ENCODE results near the gene TEX19.
"Not testable (repeated sequence)": the region's sequence is repeated elsewhere in the genome, so short reads cannot be mapped to it uniquely, and the experiment has no call there.

The TEX19 gene

DNA sequence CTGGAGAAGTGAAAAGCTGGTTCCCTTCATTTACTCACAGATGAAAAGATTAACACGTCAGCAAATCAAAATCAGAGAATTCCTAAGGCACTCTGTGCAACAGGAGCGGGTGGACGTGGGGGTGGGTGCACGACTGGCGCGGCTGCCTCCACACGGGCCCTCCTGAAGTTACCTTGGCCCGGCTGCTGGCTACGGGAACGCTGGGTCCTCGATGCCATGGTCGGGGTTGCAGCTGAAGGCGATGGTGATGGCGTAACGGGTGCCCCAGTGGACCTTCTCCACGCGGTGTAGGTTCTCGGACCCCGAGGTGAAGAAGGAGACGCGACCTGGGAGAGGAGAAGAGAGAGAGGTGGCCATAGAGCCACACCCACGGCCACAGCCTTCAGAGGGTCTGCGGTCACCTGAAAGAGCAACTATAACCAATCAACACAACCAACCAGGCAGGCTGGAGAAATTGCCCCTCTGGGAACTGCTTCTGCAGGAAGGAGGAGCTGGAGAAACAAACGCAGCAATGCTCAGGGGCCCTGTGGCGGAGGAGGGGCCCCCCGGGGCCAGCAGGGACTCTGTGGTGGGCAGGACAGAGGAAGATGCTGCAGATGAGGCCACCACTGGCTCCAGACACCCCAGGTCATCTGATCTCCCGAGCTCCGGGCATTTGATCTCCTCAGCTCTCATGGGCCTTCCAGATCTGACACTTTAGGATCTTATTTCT lies 33.3 kb downstream of the TEX19 start:
- DNase-seq: no peak

DNA sequence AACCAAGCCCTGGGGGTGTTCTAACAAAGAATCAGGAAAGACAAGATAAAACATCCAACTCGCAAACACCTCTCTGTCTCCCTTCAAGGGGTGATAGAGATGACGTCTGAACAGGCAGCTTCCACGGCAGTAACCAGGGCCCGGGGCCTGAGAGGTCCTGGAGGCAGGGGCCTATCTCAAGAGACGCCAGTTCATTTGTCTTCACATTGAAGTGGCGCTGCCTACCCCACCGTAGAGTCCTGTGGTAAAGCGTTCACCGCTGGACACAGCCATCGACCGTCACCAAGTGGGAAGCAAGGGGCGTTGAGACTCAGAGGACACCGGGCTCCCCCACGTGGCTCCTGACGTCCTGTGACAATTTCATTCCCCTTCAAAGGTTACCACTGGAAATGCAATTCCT lies 33.9 kb downstream of the TEX19 start:
- DNase-seq: no peak

DNA sequence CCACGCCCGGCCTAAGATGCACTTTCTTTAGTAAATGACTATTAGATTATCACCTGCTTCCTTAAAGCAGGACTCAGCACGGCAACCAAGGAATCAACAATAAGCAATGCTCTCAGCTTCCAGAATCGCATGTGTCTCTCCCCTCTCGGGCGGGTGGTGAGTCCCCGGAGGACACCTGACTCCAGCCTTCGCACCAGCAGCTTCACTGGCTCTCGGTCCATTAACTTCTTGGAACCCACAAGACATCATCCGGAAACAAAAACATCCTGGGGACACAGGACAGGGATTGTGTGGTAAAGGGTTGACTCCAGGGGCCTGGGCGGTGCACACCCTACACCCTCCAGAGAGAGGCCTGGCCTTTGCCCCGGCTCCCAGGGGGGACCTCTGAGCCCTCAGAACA lies 35.2 kb downstream of the TEX19 start:
- no peak for DNase-seq

DNA sequence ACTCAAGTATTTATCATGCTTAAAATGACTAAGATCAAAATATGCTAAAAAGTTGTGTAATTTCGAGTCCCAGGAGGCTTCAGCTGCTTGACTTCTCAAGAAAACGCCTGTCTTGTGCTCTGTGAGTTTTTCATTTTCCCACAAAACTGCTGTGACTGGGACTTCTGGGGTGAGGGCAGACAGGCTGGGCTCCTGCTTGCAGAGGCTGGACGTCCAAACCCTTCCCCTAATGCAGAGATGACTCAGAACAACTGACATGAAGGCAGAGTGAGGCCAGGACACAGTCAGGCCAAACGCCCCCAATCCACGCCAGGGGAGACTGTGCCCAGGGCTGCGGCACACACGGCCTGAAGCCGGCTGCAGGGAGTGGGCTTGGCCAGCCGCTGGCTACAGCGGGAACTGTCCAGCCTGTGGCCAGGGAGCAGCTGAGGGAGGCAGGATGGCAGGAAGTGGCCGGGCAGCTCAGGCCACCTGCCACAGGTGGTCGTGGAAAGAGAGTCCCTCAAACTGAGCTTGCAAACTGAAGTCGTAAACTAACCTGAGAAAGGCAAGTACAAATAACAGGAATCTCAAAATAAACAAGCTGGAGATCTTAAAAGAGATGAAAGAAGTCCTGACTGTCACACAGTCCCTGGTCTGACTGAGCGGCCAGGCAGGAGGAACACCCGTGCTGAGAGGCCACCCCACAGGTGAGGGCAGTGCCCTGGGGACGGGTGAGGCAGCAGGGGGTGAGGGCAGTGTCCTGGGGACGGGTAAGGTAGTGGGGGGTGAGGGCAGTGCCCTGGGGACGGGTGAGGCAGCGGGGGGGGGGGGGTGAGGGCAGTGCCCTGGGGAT lies 37.8 kb downstream of the TEX19 start:
- DNase-seq: no peak

DNA sequence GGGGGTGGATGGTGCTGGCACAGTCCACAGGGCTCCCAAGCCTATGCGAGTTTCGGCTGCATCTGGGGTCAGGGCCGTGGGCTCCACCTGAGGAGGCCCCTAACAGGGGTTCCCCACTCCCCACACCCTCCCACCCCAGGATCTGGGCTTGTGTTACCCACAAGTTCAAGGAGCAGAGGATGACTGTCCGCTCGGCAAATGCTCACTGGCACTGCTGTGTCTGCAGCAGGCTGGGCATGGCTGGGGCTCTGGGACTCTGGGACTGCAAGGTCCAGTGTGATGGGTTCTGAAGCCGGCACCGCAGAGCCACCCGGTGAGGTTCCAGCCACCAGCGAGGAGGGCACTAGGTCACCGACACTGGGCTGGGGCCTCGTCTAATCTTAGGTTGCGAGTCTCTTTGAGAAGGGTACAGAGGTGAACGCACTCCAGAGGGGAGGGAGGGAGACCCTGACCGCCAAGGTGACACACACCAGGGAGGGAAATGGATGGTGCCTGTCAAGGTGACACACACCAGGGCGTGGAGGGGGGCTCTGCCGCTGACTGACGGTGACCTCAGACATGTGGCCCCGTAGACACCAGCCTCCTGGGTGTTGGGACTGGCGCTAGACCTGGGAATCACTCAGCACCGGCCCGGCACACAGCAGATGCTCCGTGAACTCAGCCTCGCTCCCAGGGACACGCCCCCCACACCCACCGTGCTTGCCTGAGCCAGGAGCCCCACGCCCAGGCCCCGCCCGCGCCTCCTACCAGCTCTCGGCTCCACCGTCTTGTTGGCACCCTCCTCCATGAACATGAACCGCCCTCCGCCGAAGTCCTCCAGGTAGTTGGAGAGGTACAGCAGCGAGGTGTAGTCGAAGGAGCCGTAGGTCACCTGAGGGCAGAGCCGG lies 38.6 kb downstream of the TEX19 start:
- no peak for DNase-seq

DNA sequence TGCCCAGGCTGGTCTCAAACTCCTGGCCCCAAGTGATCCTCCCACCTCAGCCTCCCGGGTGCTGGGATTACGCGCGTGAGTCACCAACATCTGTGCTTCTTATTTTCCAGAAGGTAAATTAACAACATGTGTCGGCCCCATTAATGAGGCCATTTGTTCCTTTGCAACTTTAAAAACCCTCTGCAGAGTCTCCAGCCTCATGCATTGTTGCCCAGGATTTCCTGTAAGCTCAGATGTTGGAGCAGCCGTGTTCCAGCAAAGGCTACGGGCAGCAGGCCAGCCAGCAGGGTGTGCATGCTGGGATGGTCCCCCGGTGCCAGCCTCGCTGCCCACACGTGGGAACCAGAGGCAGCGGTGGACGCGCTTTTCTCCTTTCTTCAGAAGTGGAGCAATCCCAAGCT lies 40.0 kb downstream of the TEX19 start:
- no peak for DNase-seq

DNA sequence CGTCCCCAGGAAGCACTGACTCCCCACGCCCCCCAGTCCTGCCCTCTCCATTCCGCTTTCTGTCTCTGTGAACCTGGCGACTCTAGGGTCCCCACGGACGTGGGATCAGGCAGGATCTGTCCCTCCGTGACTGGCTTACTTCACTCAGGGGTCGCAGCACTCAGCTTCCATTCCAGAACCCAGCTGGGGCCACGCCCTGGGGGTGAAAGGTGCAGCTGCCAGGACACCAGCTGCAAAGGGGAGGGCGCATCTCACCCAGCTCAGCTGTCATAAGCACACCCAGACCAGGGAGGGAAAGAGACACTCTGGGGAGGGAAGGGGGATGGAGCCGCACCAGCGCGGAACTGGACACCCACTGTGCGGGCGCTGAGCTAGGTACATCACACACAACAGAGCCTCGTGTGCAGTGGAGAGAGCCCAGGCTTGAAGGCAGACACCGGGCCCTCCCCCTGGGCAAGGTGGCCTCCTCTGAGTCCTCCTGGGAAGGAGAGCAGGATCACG lies 40.6 kb downstream of the TEX19 start:
- no peak for DNase-seq

DNA sequence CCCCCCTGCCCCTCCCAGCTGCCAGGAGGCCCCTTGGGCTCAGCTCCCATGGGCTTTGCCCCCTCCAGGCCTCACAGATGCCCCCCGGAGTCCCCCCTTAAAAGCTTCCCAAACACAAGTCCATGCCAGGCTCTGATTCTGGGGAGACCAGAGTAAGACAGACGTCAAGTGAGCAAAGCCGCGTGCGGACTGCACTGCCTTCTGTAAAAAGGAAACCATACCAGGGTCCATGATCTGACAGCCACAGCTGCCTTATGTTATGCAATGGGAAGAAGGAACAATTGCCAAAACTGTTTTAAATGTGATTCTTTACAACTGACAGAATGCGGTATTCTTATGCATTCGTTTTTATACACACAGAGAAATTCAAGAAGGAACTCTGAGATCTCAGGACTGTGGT lies 41.2 kb downstream of the TEX19 start:
- DNase-seq: no peak

DNA sequence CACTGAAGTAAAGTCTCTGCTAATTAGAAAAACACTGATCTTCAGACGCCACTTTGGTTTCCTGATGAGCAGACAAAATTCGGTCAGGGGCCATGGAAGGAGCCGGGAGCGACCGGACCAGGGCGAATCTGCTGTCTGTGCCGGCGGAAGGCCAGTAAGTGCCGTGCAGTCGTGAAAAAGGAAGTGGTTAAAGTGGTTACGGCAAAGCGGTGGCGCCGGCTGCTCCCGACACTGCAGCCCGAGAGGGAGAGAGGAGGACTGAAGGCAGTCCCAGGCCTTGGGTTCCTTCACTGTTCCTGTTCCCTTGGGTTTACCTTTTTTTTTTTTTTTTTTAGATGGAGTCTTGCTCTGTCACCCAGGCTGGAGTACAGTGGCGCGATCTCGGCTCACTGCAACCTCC lies 41.8 kb downstream of the TEX19 start:
- peak; percentile 67 for DNase-seq

DNA sequence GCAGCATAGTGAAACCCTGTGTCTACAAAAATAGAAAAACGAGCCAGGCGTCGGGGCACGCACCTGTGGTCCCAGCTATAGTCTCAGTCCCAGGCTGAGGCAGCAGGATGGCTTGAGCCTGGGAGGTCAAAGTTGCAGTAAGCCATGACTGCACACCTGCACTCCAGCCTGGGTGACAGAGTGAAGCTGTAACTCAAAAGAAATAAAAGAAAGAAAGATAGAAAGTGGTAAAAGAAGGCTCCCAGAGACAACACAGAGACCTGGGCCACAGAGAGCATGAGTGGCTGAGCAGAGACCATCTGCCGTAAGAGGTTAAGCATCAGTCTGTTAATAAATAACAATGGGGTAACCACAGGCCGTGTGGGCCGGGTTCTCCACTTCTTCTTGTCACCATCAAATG lies 43.8 kb downstream of the TEX19 start:
- no peak for DNase-seq

DNA sequence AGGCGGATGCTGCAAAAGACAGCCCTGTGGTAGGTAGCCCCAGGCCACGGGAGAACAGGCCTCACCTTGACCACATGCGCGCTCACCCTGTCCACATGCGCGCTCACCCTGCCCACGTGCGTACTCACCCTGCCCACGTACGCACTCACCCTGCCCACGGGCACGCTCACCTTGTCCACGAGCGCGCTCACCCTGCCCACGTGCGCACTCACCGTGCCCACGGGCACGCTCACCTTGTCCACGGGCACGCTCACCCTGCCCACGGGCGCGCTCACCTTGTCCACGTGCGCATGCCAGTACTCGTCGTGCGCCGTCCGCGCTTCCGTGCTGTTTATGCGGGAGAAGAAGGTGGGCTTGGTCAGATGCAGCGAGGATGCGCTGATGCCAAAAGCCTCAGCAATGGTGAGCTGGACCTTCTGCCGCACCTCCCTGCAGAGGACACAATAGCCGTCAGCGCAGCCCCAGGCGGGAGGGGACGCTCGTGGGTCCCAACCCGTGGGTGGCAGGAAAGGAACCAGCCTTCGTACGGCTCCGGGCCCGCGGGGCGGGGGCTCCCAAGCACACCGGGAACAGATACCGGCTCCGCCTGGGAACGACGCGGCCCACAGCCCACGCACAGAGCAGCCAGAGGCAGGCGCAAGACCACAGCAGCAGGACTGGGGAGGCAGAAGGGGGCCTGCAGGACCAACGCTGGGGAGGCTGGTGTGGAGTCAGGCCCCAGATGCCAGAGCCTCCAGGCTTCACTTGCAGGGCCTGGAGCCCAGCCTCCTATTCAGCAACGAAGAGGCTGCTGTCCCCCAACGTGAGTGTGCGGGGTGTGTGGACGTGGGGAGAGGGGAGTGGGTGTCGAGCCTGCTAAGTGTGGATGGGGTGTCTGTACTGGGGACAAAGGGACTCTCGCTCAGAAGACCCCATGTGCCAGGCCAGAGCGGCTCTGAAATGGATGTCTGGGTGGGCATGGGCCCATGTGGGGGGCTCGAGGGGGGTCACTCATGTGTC lies 44.9 kb downstream of the TEX19 start:
- no peak for DNase-seq

DNA sequence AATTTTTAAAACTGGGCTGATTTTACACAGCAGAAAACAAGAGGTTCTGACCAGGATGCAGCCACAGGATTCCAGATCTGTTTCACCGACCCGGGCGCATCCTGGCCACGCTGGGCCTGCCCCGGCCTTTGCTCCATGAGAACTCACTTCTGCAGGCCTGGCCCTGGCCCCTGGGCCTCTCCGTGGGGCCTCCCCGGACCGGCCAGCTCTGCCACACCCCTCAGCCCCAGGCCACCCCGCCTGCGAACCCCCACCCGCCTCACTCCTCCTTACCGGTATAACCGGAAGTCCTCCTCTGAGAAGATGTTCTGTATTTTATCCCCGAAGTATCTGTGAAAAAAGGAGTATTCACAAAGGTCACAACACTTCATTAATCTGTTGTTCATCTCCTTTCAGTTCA lies 46.0 kb downstream of the TEX19 start:
- DNase-seq: no peak

DNA sequence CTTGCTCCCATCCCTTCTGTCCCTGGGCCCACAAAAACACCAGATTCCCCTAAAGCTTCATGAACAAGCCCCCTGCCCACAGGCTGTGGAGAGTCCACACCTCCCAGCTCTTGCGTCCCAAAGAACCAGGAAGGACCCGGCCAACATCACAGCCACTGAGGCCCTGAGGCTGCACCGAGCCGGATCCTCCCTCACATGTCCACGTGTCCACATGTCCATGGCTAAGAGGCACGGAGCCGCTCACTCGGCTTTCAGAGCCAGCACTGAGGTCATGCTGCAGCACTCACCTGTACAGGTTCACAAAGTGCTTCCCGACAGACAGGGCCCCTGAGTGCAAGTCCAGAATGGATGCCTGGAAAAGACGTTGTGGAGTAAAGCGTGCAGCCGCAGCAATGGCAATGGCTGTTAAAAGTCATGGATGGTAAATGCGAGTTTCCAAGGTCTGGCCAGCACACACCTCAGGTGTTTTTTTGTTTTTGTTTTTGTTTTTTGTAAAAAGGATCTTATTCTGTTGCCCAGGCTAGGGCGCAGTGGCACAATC lies 47.2 kb downstream of the TEX19 start:
- DNase-seq: no peak

DNA sequence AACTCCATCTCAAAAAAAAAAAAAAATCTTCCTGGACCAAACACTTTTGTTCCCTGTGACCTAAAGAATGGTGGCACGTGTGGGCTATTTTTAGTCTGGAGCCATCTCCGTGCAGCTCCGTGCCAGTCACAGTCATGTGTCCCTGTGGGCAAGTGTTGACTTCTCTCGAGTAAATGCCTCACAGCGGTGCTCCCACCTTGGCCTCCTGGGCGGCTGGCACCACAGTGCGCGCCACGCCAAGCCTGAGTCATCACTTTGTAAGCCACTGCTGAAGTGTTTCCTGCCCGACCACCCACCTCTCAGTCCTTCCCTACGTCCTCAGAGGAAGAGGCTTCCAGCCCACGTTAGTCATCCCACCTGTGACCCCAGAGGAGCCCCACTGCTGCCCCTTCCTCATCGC lies 48.2 kb downstream of the TEX19 start:
- no peak for DNase-seq

DNA sequence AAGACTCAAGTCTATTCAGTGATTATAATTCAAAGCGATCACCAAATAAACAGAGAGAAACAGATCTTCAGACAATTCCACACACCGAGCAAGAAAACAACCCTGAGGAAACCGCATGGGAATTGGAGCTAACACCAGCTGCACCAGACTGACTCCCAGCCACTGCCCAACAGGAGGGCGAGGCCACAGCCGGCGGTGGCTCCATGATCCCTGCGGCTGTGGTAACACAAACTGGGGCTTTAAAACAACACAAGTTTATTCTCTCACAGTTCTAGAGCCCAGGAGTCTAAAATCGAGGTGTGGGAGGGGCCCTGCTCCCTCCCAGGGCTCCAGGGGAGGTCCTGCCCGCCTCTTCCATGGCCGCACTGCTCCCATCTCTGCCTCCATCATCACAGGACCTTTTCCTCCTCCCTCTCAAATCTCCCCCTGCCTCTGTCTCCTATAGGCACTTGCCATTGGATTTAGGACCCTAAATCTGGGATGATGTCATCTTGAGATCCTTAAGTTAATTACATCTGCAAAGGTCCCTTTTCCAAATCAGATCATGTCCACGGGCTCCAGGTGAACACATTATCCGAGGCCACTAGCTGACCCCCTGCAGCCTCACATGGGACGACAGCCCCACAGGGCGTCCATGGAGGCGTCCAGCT lies 49.4 kb downstream of the TEX19 start:
- no peak for DNase-seq

DNA sequence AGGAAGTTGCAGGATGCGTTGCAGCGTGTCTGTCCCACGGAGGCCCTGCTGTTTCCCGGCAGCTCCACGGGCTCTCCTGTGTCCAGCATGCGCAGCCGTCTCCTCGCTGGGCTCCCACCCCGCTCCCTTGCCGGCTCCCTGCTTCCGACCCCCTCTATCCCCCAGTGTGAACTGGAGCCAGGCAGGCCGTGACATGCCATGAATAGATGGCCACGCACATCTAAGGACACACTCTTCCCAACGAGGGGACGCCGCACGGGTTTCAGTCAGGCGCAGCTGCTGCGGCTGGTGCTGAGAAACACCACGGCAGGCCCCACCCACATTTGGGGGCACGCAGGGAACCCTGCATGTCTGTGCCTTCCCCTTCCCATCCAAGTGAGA lies 49.9 kb downstream of the TEX19 start:
- no peak for DNase-seq

DNA sequence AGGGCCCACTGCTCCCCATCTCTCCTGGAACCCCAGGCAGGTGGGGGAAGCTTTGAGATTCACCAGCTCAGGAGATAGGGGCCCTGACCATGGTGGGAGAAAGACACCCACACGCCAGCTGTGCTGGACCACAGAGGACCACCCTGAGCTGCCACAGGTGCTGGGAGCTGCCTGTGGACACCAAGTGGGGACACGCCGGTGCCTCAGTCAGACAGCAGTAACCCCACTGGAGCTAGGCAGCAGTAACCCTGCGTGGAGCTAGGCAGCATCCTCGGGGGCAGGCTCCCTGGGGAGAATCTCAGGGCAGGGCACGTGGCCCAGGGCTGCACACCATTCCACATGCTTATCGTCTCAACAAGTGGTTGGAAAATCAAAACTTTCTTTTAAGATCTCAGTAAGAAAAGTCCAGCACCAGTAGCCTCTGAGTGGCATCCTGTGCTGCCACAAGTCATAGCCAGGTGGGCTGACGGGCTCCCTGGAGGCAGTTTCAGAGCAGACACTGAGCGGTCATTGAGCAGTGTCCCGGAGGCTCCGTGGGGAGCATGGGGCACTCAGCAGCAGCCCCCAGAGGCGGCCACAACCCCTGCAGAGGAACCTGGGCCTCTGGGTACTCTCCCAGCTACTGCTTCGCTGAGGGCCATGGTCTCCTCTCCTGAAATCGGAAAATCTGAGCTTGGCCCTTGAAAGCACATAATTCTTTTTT lies 51.1 kb downstream of the TEX19 start:
- DNase-seq: no peak

DNA sequence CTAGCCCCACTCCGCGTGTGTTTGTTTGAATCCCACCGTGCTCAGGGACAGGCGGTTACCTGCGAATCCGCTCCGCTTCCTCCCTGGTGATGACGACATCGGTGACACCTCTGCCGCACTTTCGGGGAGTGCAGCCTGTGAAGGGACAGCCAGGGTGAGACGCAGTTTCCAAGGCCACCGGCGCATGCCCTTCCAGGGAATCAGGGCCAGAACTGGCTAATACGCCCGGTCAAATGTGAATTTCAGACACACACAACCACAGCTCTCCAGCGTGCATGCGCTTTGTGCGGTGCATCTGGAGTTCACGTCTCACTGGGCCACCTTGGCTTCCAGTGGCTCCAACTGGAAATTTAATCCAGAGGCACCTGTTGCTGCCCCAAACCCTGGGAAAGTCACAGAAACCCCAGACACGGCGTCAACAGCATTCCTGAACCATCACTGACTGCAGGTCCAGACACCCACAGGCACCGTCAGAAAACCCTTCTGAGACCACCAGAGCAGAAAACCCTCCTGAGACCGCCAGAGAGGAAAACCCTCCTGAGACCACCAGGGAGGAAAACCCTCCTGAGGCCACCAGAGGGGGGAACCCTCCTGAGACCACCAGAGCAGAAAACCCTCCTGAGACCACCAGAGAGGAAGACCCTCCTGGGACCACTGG lies 52.5 kb downstream of the TEX19 start:
- DNase-seq: no peak

DNA sequence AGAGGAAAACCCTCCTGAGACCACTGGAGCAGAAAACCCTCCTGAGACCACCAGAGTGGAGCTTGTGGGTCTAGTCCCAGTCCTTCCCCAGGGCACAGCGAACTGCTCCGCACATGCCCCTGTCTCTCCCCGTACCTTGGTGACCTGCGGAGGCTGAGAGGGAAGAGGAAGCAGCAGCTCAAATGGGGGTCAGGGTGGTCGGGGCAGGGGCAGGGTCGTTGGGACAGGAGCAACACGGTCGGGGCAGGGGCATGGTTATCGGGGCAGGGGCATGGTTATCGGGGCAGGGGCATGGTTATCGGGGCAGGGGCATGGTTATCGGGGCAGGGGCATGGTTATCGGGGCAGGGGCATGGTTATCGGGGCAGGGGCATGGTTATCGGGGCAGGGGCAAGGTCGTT lies 53.0 kb downstream of the TEX19 start:
- DNase-seq: not testable (repeated sequence)
